CD8-positive, alpha-beta memory T cell (primary cell): Measurements from ENCODE around the gene CHMP4B. TPM values are rescaled to one million over a fixed set of nuclear protein-coding genes. Genes with fewer than 3 reads are reported as not detected.
A peak's percentile ranks its signal among the peaks of the same experiment; 100 is the strongest.

Source experiments
- CTCF ChIA-PET: fragments of 350-600 bp; sonication (Branson Sonifier 250); formaldehyde crosslinking; loops from one replicate; lab custom pipeline; 2021; ENCODE audit warnings: antibody characterized with exemption; lab: Charles Lee
- POLR2A ChIA-PET: fragments of 350-600 bp; sonication (Branson Sonifier 250); formaldehyde crosslinking; loops from one replicate; lab custom pipeline; 2021; ENCODE audit warnings: antibody characterized with exemption; lab: Charles Lee
- DNase-seq, 5 donors: peaks; one replicate each; pipeline versions ENCODE4 v3.0.0 to v3.0.0-alpha.2; 2020 to 2022; ENCODE audit warnings: mixed read lengths in 1 of 5
- H3K27ac ChIP-seq: one replicate; pipeline ENCODE4 v1.7.0; 2013; ENCODE audit warnings: low read depth, mild to moderate bottlenecking, low read length, moderate library complexity
- H3K27me3 ChIP-seq: 2 replicates; pipeline ENCODE4 v1.7.0; 2013; ENCODE audit warnings: low read length, mild to moderate bottlenecking; ENCODE audit not compliant: insufficient read depth, poor library complexity, severe bottlenecking
- H3K36me3 ChIP-seq: 2 replicates; pipeline ENCODE4 v1.7.0; 2013; ENCODE audit warnings: mild to moderate bottlenecking, low read length, moderate library complexity; ENCODE audit not compliant: insufficient read depth
- H3K4me1 ChIP-seq: 2 replicates; pipeline ENCODE4 v1.7.0; 2013; ENCODE audit warnings: mild to moderate bottlenecking, low read length, moderate library complexity; ENCODE audit not compliant: insufficient read depth
- H3K4me3 ChIP-seq: 2 replicates; pipeline ENCODE4 v1.7.0; 2013; ENCODE audit warnings: mild to moderate bottlenecking, low read length
- H3K9me3 ChIP-seq: 2 replicates; pipeline ENCODE4 v1.7.0; 2013; ENCODE audit warnings: mild to moderate bottlenecking, low read length
- H3K27ac Mint-ChIP-seq, 8 donors: one replicate each; pipeline ENCODE4 v1.8.0; 2020 to 2021; ENCODE audit warnings: mixed read lengths in 8 of 8, mild to moderate bottlenecking in 6 of 8, inconsistent platforms in 3 of 8, moderate library complexity in 3 of 8
- H3K27me3 Mint-ChIP-seq, 2 donors: one replicate each; pipeline ENCODE4 v1.8.0; 2020 to 2021; ENCODE audit warnings: mixed read lengths in 2 of 2, mild to moderate bottlenecking in 1 of 2, moderate library complexity in 1 of 2
- H3K36me3 Mint-ChIP-seq, 3 donors: one replicate each; pipeline ENCODE4 v1.8.0; 2020 to 2021; ENCODE audit warnings: mixed read lengths in 3 of 3, inconsistent platforms in 1 of 3, mild to moderate bottlenecking in 1 of 3
- H3K4me1 Mint-ChIP-seq, 3 donors: one replicate each; pipeline ENCODE4 v1.8.0; 2020 to 2021; ENCODE audit warnings: mixed read lengths in 3 of 3, inconsistent platforms in 1 of 3, mild to moderate bottlenecking in 1 of 3
- H3K4me3 Mint-ChIP-seq, 7 donors: one replicate each; pipeline ENCODE4 v1.8.0; 2020 to 2021; ENCODE audit warnings: mixed read lengths in 7 of 7, mild to moderate bottlenecking in 6 of 7, moderate library complexity in 4 of 7, inconsistent platforms in 2 of 7
- H3K9me3 Mint-ChIP-seq, 5 donors: one replicate each; pipeline ENCODE4 v1.8.0; 2020 to 2022; ENCODE audit warnings: mixed read lengths in 5 of 5, mild to moderate bottlenecking in 3 of 5, moderate library complexity in 2 of 5, inconsistent platforms in 1 of 5
- polyA plus RNA-seq: library from polyadenylated mRNA; unstranded; fragments of 300-500 nt; fragmentation: Illumina TruSeq; gene quantifications from one replicate; pipeline ENCODE4 v1.2.3, GENCODE V29; 2021
- total RNA-seq, 2 experiments: library from RNA; stranded (reverse); gene quantifications; one replicate each; pipeline ENCODE4 v1.2.3, GENCODE V29; 2021

The CHMP4B gene
- total and polyA plus RNA-seq, 3 experiments from 2014 or later = 5.7 to 79.9 (median 78.3) TPM

DNA sequence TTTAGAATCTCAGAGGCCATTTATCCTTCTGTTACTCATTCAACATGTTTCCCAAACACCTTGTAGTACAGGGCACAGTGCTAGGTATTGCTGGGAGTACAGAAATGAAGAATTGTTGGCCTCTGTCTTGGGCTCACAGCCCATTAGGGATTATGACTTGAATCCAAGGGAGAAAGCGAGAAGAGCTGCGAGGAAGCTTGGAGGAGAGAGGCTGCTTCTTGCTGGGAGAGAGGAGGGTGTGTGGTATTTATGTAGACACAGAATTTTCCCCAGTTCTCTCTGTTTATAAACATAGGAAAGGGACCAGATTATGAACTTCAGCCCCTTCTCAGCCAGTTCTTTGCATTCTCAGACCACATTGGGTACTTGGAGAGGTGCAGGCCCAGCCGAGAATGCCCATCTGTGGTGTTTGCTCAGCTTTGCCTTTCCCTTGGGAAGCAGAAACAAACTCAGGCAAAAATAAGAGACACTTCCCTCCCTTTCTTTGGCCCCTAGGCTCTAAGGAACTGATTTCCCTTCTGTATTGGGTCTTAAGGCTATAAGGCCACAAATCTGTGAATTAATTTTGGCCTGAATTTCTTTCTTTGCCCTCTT is 17.9 kb downstream of the CHMP4B start:
- peaks cover 38% of the 10 kb centered on the region for H3K4me1 ChIP-seq
- Mint-ChIP-seq H3K4me3 (no peak overlapping the region), H3K27ac (peak overlapping the region in 5 of 8 donors; percentile 18 to 89 (median 51)), H3K4me1 (peaks cover 73 to 91% (median 90%) of the 10 kb centered on the region in 3 donors), H3K27me3 (no peaks in the 10 kb centered on the region), H3K36me3 (peaks cover 0 to 38% (median 13%) of the 10 kb centered on the region in 3 donors), H3K9me3 (no peaks in the 10 kb centered on the region)
- no peak overlapping the region for H3K27ac ChIP-seq
- H3K9me3 ChIP-seq = no peaks in the 10 kb centered on the region
- DNase-seq = no peak
- no peaks in the 10 kb centered on the region for H3K36me3 ChIP-seq
- POLR2A ChIA-PET = no interaction called here
- CTCF ChIA-PET = no interaction called here
- H3K4me3 ChIP-seq = no peak overlapping the region
- no peaks in the 10 kb centered on the region for H3K27me3 ChIP-seq

DNA sequence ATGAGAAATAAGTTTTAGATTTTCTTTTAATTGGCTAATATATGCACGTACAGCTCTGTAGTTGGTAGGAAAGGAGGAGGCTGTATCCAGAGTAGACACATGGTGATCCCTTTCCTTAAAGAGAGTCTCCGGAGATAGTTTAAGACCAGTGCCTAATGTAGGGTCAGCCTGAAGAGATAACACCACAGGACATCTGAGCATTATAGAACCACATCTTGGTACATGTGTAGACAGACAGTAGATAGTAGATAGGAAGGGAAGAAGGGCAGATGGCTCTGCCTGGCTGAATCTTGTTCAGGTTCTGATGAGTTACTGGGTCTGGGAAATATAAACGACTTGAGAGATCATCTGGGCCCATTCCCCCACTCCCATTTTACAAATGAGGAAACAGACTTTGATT is 18.5 kb downstream of the CHMP4B start:
- Histone ChIP-seq H3K27me3 (no peaks in the 10 kb centered on the region), H3K27ac (no peak overlapping the region), H3K9me3 (no peaks in the 10 kb centered on the region), H3K4me1 (peaks cover 38% of the 10 kb centered on the region), H3K4me3 (no peak overlapping the region), H3K36me3 (no peaks in the 10 kb centered on the region)
- no peaks in the 10 kb centered on the region for H3K9me3 Mint-ChIP-seq
- H3K27ac Mint-ChIP-seq = peak overlapping the region in 7 of 8 donors; percentile 0 to 76 (median 16)
- peaks cover 69 to 90% (median 89%) of the 10 kb centered on the region in 3 donors for H3K4me1 Mint-ChIP-seq
- CTCF ChIA-PET = no interaction called here
- H3K4me3 Mint-ChIP-seq = no peak overlapping the region
- no peaks in the 10 kb centered on the region for H3K27me3 Mint-ChIP-seq
- peaks cover 0 to 37% (median 15%) of the 10 kb centered on the region in 3 donors for H3K36me3 Mint-ChIP-seq
- POLR2A ChIA-PET = no interaction called here
- no peak for DNase-seq

DNA sequence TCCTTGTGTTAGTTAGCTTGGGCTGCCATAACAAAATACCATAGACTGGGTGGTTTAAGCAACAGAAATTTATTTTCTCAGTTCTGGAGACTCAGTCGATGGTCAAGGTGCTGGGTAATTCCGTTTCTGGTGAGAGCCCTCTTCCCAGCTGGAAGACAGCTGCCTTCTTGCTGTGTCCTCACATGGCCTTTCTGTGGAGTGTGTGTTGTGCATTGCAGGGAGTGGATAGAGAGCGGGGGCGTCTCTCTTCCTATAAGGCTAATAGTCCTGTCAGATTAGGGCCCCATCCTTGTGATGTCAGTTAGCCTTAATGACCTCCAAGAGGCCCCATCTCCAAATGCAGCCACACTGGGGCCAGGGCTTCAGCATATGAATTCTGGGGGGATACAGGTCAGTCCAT is 19.2 kb downstream of the CHMP4B start:
- no peaks in the 10 kb centered on the region for H3K9me3 Mint-ChIP-seq
- peaks cover 30% of the 10 kb centered on the region for H3K4me1 ChIP-seq
- peaks cover 66 to 89% (median 88%) of the 10 kb centered on the region in 3 donors for H3K4me1 Mint-ChIP-seq
- H3K9me3 ChIP-seq = no peaks in the 10 kb centered on the region
- peak overlapping the region in 2 of 8 donors; percentile 24 to 33 for H3K27ac Mint-ChIP-seq
- no peak overlapping the region for H3K27ac ChIP-seq
- ChIA-PET POLR2A (no interaction called here), CTCF (interaction anchor here (1.1 kb wide), 1 partner anchor 38 kb away, joined by 3 read pairs; no protein-coding TSS in a partner anchor)
- DNase-seq = no peak
- H3K36me3 ChIP-seq = no peaks in the 10 kb centered on the region
- H3K27me3 Mint-ChIP-seq = no peaks in the 10 kb centered on the region
- no peak overlapping the region for H3K4me3 ChIP-seq
- H3K27me3 ChIP-seq = no peaks in the 10 kb centered on the region
- H3K4me3 Mint-ChIP-seq = no peak overlapping the region
- peaks cover 0 to 43% (median 19%) of the 10 kb centered on the region in 3 donors for H3K36me3 Mint-ChIP-seq

DNA sequence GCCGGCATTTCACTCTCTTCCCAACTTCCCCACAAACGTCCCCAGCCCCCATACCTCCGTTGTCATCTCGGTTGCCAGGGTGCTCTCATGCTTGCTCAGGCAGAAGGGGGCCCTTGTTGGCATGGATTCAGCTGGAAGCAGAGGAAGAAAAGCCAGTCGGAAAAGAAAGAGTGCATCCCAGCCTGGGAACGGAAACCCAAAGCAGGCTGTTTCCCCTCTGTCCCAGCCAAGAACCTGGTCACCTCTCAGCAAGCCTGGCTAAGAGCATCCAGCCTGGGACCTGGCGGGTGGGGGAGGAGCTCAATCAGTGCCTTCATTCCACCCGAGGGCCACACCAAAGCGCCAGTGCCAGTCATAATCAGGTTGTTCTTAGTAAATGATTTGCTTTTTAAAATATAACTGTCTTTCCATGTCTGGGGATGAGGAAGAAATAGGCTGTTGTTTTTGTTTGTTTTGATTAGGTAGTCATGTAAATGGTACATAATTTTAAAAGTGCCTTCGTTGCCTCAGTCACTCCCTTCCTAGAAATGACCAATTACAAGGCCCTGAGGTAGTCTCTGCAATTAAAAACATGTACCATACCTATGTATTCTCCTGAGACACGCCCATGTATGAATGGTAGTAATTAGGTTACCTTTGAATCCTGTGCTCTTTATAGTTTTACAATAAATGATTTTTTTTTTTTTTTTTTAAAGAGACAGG is 21.1 kb downstream of the CHMP4B start:
- no peak overlapping the region for H3K4me3 ChIP-seq
- no peaks in the 10 kb centered on the region for H3K27me3 ChIP-seq
- peaks cover 22% of the 10 kb centered on the region for H3K4me1 ChIP-seq
- CTCF ChIA-PET = no interaction called here
- POLR2A ChIA-PET = no interaction called here
- DNase-seq = no peak
- no peaks in the 10 kb centered on the region for H3K9me3 ChIP-seq
- Mint-ChIP-seq H3K27ac (no peak overlapping the region), H3K9me3 (no peaks in the 10 kb centered on the region), H3K36me3 (peaks cover 0 to 43% (median 21%) of the 10 kb centered on the region in 3 donors), H3K27me3 (no peaks in the 10 kb centered on the region), H3K4me1 (peaks cover 64 to 89% (median 88%) of the 10 kb centered on the region in 3 donors), H3K4me3 (no peak overlapping the region)
- no peaks in the 10 kb centered on the region for H3K36me3 ChIP-seq
- H3K27ac ChIP-seq = no peak overlapping the region

DNA sequence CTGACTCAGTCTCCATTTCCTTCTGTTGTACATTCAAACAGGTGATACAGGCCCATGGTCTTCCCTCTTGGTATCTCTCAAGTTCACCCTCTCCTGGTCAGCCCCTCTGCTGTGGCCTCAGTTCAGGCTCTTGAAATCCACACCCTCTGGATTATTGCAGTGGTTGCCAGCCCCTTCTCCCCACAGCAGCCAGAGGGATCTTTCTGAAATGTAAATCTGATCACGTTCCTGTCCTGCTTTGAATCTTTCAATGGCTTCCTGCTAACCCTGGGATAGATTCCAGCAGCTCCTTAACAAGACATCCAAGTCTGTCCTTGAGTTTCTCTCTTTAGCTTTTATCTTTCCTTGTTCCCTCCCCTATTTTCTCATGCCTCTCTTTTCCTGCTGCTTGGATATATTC is 22.2 kb downstream of the CHMP4B start:
- H3K4me3 ChIP-seq = no peak overlapping the region
- Mint-ChIP-seq H3K36me3 (peaks cover 0 to 43% (median 21%) of the 10 kb centered on the region in 3 donors), H3K9me3 (no peaks in the 10 kb centered on the region), H3K4me3 (no peak overlapping the region), H3K27ac (peak overlapping the region in 6 of 8 donors; percentile 14 to 69 (median 52)), H3K27me3 (no peaks in the 10 kb centered on the region), H3K4me1 (peaks cover 64 to 89% (median 88%) of the 10 kb centered on the region in 3 donors)
- H3K27ac ChIP-seq = no peak overlapping the region
- CTCF ChIA-PET = no interaction called here
- H3K36me3 ChIP-seq = no peaks in the 10 kb centered on the region
- H3K9me3 ChIP-seq = no peaks in the 10 kb centered on the region
- no peak for DNase-seq
- peaks cover 32% of the 10 kb centered on the region for H3K4me1 ChIP-seq
- POLR2A ChIA-PET = no interaction called here
- no peaks in the 10 kb centered on the region for H3K27me3 ChIP-seq

DNA sequence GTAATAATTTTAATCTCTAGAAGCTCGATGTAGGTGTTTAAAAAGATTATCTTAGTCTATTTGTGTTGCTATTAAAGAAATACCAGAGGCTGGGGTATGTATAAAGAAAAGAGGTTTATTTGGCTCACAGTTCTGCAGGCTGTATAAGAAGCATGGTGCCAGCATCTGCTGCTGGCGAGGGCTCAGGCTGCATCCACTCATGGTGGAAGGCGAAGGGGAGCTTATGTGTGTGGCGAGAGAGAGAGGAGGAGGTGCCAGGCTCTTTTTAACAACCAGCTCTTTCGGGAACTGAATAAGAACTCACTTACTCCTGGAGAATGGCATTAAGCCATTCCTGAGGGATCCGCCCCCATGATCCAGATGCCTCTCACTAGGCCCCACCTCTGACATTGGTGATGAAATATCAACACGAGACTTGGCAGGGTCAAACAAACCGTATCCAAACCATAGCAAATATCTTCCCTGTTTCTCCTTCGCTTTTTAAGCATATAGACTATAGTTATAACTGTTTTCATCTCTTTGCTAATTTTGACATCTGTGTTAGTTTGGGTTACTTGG is 24.5 kb downstream of the CHMP4B start:
- no peak overlapping the region for H3K4me3 Mint-ChIP-seq
- no peak for DNase-seq
- H3K4me1 Mint-ChIP-seq = peaks cover 63 to 88% (median 88%) of the 10 kb centered on the region in 3 donors
- H3K27ac Mint-ChIP-seq = peak overlapping the region in 3 of 8 donors; percentile 17 to 52 (median 36)
- no peak overlapping the region for H3K4me3 ChIP-seq
- H3K36me3 Mint-ChIP-seq = peaks cover 0 to 41% (median 18%) of the 10 kb centered on the region in 3 donors
- ChIA-PET CTCF (interaction anchor here (2.3 kb wide), 1 partner anchor 10 kb away, joined by 6 read pairs; no protein-coding TSS in a partner anchor), POLR2A (no interaction called here)
- H3K4me1 ChIP-seq = peaks cover 28% of the 10 kb centered on the region
- H3K27ac ChIP-seq = no peak overlapping the region
- H3K27me3 Mint-ChIP-seq = no peaks in the 10 kb centered on the region
- H3K9me3 Mint-ChIP-seq = no peaks in the 10 kb centered on the region
- no peaks in the 10 kb centered on the region for H3K36me3 ChIP-seq
- H3K27me3 ChIP-seq = no peaks in the 10 kb centered on the region
- H3K9me3 ChIP-seq = no peaks in the 10 kb centered on the region

DNA sequence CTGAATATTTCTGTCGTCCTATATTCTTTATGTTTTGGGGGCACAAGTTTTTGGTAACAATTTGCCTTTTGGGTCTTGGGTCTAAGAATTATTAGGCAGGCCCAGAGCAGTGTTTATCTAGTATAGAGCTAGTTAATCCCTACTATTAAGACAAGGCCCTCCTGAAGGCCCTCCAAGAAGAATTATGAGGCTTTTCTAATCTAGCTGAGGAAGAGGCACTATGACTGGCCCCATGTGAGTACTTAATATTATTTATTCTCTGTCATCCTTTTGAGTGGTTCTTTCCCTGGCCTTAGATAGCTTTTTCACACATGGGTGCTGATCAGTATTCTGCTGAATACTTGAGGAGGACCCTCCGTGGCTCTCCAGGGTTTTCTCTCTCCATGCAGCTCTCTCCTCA is 25.1 kb downstream of the CHMP4B start:
- no peaks in the 10 kb centered on the region for H3K27me3 ChIP-seq
- CTCF ChIA-PET = interaction anchor here (2.3 kb wide), 1 partner anchor 10 kb away, joined by 6 read pairs; no protein-coding TSS in a partner anchor
- H3K9me3 ChIP-seq = no peaks in the 10 kb centered on the region
- no peak overlapping the region for H3K4me3 Mint-ChIP-seq
- H3K27ac ChIP-seq = no peak overlapping the region
- H3K4me1 Mint-ChIP-seq = peaks cover 67 to 94% (median 92%) of the 10 kb centered on the region in 3 donors
- peaks cover 0 to 41% (median 18%) of the 10 kb centered on the region in 3 donors for H3K36me3 Mint-ChIP-seq
- H3K4me3 ChIP-seq = no peak overlapping the region
- DNase-seq = no peak
- H3K36me3 ChIP-seq = no peaks in the 10 kb centered on the region
- peak overlapping the region in 3 of 8 donors; percentile 9 to 52 (median 17) for H3K27ac Mint-ChIP-seq
- peaks cover 33% of the 10 kb centered on the region for H3K4me1 ChIP-seq
- no peaks in the 10 kb centered on the region for H3K9me3 Mint-ChIP-seq
- no peaks in the 10 kb centered on the region for H3K27me3 Mint-ChIP-seq
- POLR2A ChIA-PET = no interaction called here
